GM12801 (cell line): ENCODE data around the gene KRTAP21-1.

Source experiments
- CTCF ChIP-seq: IDR thresholded peaks from one replicate; pipeline ENCODE4 v1.5.1; 2011; ENCODE audit warnings: control low read depth; ENCODE audit not compliant: insufficient read length; ENCODE audit errors: extremely low read depth

The KRTAP21-1 gene

GRCh38 chr21:30714946-30715345 lies 40.3 kb downstream of the KRTAP21-1 start:
- TF ChIP-seq CTCF = no peak

DNA sequence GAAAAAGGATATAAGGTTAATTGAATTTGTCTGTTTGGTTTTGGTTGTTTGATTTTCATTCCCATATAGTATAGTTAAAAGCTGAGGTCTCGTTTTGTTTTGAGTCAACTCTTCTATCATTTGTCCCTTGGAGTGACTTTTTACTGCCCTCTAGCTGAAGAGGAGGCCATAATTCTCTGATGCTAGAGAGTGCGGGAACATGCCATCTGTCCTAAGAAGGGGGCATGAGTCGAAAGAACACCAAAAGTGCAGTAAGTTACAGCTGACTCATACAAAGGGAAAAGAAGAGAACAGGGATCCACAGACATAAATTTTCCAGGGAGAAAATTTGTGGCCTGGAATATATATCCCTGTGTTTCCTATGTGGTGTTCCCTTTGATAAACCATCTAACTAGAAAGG lies 40.8 kb downstream of the KRTAP21-1 start:
- TF ChIP-seq CTCF = no peak

GRCh38 chr21:30713766-30714165 lies 41.5 kb downstream of the KRTAP21-1 start:
- TF ChIP-seq CTCF = no peak

- TF ChIP-seq CTCF = no peak
These were observed 44.7 kb downstream of the KRTAP21-1 start for GRCh38 chr21:30710499-30710898.

DNA sequence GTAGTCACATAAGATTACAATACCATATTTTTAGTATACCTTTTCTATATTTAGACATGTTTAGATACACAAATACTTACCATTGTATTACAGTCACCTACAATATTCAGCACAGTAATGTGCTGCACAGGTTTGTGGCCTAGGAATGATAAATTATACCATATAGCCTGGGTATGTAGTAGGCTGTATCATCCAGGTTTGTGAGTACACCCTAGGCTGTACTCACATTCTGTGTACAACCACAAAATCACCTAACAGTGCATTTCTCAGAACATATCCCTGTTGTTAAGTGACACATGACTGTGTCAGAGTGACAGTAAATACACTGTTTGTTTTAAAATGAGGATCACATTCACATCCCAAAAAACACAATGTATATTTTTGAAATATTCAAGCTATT lies 47.8 kb downstream of the KRTAP21-1 start:
- TF ChIP-seq CTCF = no peak
